Measurements from ENCODE around the gene LAMB4. TPM values are rescaled to one million over a fixed set of nuclear protein-coding genes. Genes with fewer than 3 reads are reported as not detected.

LAMB4 gene
- total RNA-seq, 1 experiment from 2014 or later: not detected

DNA sequence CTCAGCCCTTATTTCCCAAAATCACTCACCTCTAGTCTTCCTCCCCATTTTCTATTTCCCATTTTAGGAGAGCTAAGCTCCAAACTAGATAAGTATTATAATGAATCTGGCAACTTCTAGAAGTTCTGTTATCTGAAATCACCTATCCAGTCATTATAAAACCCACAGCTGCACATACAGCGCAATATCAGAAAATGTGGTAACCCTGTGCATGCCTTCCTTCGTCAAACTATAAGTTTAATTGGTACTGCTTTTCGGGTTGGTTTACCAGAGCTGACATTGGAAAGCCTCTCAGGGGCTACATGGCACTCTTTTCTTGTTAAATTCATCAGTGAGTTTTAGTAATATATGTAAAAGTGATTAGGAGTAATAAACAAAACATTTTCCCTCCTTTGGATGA is 1.6 kb downstream of the LAMB4 start:
- no peak overlapping the region for H3K4me2 ChIP-seq (ENCODE audit: low read depth, low read length, poor library complexity, severe bottlenecking)
- no peaks in the 10 kb centered on the region for H4K20me1 ChIP-seq (ENCODE audit: insufficient read depth, low read depth, low read length)
- H3K4me3 ChIP-seq (ENCODE audit: low read length): no peak overlapping the region
- no peaks in the 10 kb centered on the region for H3K27me3 ChIP-seq (ENCODE audit: low read length)
- no peaks in the 10 kb centered on the region for H3K9me2 ChIP-seq (replicated peaks; ENCODE audit: insufficient read depth, low read length)
- H3K9ac ChIP-seq (ENCODE audit: low read length): no peak overlapping the region
- no peaks in the 10 kb centered on the region for H3K9me3 ChIP-seq (ENCODE audit: low read length)
- H3K36me3 ChIP-seq (ENCODE audit: insufficient read depth, low read length): no peaks in the 10 kb centered on the region
- no peak overlapping the region for H2AFZ ChIP-seq (ENCODE audit: low read length)
- DNase-seq: no peak
- no peaks in the 10 kb centered on the region for H3K79me2 ChIP-seq (ENCODE audit: low read length)
- H3K27ac ChIP-seq (ENCODE audit: low read length): no peak overlapping the region
- no peaks in the 10 kb centered on the region for H3K4me1 ChIP-seq (ENCODE audit: low read length)

DNA sequence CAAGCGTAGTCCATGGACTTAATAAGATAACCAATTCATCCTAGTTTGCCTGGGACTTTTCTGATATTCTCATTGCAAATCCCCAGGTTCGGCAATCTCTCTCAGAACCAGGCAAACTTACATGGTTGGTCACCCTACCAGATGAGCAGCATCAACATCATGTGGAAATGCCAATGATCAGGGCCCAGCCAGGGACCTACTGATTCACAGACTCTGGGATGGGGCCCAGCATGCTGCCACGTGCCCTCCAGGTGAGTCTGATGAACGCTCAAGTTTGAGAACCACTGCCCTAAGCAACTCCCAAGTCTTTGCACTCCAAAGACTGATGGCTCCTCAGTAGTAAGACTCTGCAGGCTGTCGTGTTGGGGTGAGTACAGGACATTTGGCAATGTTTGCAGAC is 2.7 kb downstream of the LAMB4 start:
- no peaks in the 10 kb centered on the region for H3K27me3 ChIP-seq (ENCODE audit: low read length)
- no peak overlapping the region for H3K9ac ChIP-seq (ENCODE audit: low read length)
- H3K4me1 ChIP-seq (ENCODE audit: low read length): no peaks in the 10 kb centered on the region
- no peaks in the 10 kb centered on the region for H3K79me2 ChIP-seq (ENCODE audit: low read length)
- H4K20me1 ChIP-seq (ENCODE audit: insufficient read depth, low read depth, low read length): no peaks in the 10 kb centered on the region
- H3K36me3 ChIP-seq (ENCODE audit: insufficient read depth, low read length): no peaks in the 10 kb centered on the region
- no peaks in the 10 kb centered on the region for H3K9me2 ChIP-seq (replicated peaks; ENCODE audit: insufficient read depth, low read length)
- H2AFZ ChIP-seq (ENCODE audit: low read length): no peak overlapping the region
- no peak overlapping the region for H3K4me2 ChIP-seq (ENCODE audit: low read depth, low read length, poor library complexity, severe bottlenecking)
- no peak overlapping the region for H3K4me3 ChIP-seq (ENCODE audit: low read length)
- H3K27ac ChIP-seq (ENCODE audit: low read length): no peak overlapping the region
- no peak for DNase-seq
- no peaks in the 10 kb centered on the region for H3K9me3 ChIP-seq (ENCODE audit: low read length)

DNA sequence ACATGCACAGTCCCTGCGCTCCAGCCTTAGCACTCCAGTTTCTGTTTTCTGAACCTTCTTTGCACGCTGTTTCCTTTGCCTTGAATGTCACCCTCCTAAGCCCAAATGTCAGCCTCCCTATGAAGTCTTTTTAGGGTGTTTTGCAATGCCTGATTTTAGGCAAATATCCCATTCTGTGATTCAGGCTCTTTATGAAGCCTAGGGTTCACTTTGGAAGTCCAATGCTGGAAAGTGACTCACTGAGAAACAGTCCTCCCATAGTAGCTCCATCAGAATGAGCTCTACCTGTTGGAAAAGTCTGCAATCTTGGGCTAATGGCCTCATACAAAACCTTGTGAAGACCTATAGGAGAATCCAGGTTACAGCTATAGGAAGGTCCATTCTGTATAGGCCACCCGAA is 5.3 kb downstream of the LAMB4 start:
- Histone ChIP-seq H3K27ac (ENCODE audit: low read length) (no peak overlapping the region), H3K27me3 (ENCODE audit: low read length) (no peaks in the 10 kb centered on the region), H3K9me3 (ENCODE audit: low read length) (no peaks in the 10 kb centered on the region), H3K9ac (ENCODE audit: low read length) (no peak overlapping the region), H3K9me2 (replicated peaks; ENCODE audit: insufficient read depth, low read length) (no peaks in the 10 kb centered on the region), H3K36me3 (ENCODE audit: insufficient read depth, low read length) (no peaks in the 10 kb centered on the region), H3K79me2 (ENCODE audit: low read length) (no peaks in the 10 kb centered on the region), H3K4me2 (ENCODE audit: low read depth, low read length, poor library complexity, severe bottlenecking) (no peak overlapping the region), H3K4me1 (ENCODE audit: low read length) (no peaks in the 10 kb centered on the region), H3K4me3 (ENCODE audit: low read length) (no peak overlapping the region), H4K20me1 (ENCODE audit: insufficient read depth, low read depth, low read length) (no peaks in the 10 kb centered on the region), H2AFZ (ENCODE audit: low read length) (no peak overlapping the region)
- DNase-seq: no peak

DNA sequence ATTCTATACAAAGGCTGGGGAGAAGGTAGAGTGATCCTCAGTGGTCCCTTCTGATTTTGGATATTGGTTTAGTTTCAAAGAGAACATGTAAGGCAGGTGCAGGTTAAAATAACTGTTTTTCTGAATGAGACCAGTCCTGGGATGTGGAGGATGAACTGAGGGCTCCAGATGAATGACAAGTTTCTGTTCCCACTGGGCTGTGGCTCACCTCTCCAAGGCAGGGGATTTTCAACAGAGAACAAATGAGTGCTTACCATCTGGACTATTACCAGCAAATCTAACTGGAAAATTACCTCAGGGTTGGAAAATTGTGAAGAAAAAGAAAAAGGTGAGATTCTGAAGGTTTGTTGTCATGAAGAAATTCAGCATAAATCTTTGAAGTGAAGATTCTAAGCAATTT is 8.0 kb downstream of the LAMB4 start:
- Histone ChIP-seq H3K27me3 (ENCODE audit: low read length) (no peaks in the 10 kb centered on the region), H3K9me2 (replicated peaks; ENCODE audit: insufficient read depth, low read length) (no peaks in the 10 kb centered on the region)

DNA sequence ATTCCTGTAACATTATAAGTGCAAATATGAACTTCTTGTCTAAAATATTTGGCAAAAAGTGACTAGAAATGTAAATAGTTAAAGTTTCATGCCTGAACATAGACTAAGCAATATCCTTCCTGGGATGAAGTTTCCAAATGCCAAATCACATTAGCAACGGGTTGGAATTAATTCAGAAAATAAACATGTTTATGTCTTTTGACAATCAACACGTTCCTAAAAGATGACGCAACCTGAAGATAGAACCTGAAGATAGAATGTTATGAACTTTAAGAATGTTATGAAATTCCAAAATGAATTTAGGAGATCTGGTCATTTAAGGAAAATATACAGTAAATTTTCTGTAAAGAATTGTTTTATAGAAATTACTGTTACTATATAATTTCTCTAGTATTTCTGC is 9.2 kb downstream of the LAMB4 start:
- Histone ChIP-seq H3K9me3 (ENCODE audit: low read length) (no peaks in the 10 kb centered on the region), H3K79me2 (ENCODE audit: low read length) (no peaks in the 10 kb centered on the region), H3K4me2 (ENCODE audit: low read depth, low read length, poor library complexity, severe bottlenecking) (no peak overlapping the region), H3K4me3 (ENCODE audit: low read length) (no peak overlapping the region), H3K9ac (ENCODE audit: low read length) (no peak overlapping the region), H3K27ac (ENCODE audit: low read length) (no peak overlapping the region), H3K27me3 (ENCODE audit: low read length) (no peaks in the 10 kb centered on the region), H3K36me3 (ENCODE audit: insufficient read depth, low read length) (no peaks in the 10 kb centered on the region), H4K20me1 (ENCODE audit: insufficient read depth, low read depth, low read length) (no peaks in the 10 kb centered on the region), H2AFZ (ENCODE audit: low read length) (no peak overlapping the region), H3K9me2 (replicated peaks; ENCODE audit: insufficient read depth, low read length) (no peaks in the 10 kb centered on the region), H3K4me1 (ENCODE audit: low read length) (no peaks in the 10 kb centered on the region)
- no peak for DNase-seq

More for the DNA sequence above, 8.0 kb downstream of the LAMB4 start:
- Histone ChIP-seq H3K27ac (ENCODE audit: low read length) (no peak overlapping the region), H4K20me1 (ENCODE audit: insufficient read depth, low read depth, low read length) (no peaks in the 10 kb centered on the region), H3K4me3 (ENCODE audit: low read length) (no peak overlapping the region), H3K4me2 (ENCODE audit: low read depth, low read length, poor library complexity, severe bottlenecking) (no peak overlapping the region), H3K9me3 (ENCODE audit: low read length) (no peaks in the 10 kb centered on the region), H3K36me3 (ENCODE audit: insufficient read depth, low read length) (no peaks in the 10 kb centered on the region), H3K9ac (ENCODE audit: low read length) (no peak overlapping the region), H3K79me2 (ENCODE audit: low read length) (no peaks in the 10 kb centered on the region), H3K4me1 (ENCODE audit: low read length) (no peaks in the 10 kb centered on the region), H2AFZ (ENCODE audit: low read length) (no peak overlapping the region)
- no peak for DNase-seq

DNA sequence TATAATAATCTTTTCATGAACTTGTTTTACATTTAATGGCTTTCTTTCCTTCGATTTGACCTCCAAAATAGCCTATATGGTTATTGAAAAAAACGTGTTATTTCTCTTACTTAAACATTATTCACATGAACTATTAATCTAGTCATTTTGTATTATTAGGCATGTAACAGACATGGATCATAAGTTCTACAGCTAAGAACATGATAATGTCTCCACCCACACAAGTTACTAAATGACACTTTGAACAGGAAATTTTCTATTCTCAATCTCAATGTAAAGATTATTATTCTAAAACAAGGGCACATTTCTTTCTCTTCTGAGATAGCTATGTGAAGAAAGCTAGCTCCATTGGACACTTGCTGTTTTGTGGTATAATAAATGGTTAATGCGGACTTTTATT is 10.0 kb downstream of the LAMB4 start:
- no peak overlapping the region for H2AFZ ChIP-seq (ENCODE audit: low read length)
- H3K9me2 ChIP-seq (replicated peaks; ENCODE audit: insufficient read depth, low read length): no peaks in the 10 kb centered on the region
- H3K4me2 ChIP-seq (ENCODE audit: low read depth, low read length, poor library complexity, severe bottlenecking): no peak overlapping the region
- no peaks in the 10 kb centered on the region for H3K36me3 ChIP-seq (ENCODE audit: insufficient read depth, low read length)
- no peak for DNase-seq
- no peaks in the 10 kb centered on the region for H3K79me2 ChIP-seq (ENCODE audit: low read length)
- no peaks in the 10 kb centered on the region for H4K20me1 ChIP-seq (ENCODE audit: insufficient read depth, low read depth, low read length)
- no peaks in the 10 kb centered on the region for H3K27me3 ChIP-seq (ENCODE audit: low read length)
- no peak overlapping the region for H3K27ac ChIP-seq (ENCODE audit: low read length)
- no peak overlapping the region for H3K4me3 ChIP-seq (ENCODE audit: low read length)
- no peaks in the 10 kb centered on the region for H3K9me3 ChIP-seq (ENCODE audit: low read length)
- no peaks in the 10 kb centered on the region for H3K4me1 ChIP-seq (ENCODE audit: low read length)
- no peak overlapping the region for H3K9ac ChIP-seq (ENCODE audit: low read length)

DNA sequence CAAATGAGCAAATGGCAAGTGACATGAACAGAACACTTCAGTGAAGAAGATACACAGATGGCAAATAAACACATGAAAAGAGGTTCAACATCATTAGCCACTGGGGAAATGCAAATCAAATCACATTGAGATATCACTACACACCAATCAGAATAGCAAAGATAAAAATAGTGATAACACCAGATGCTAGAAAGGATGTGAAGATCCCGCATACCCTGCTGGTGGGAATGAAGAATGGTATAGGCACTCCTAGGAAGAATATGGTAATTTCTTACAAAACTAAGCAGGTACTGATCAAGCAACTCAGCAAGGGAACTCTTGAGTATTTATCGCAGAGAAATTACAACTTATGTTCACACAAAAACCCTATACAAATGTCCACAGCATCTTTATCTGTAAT is 11.2 kb downstream of the LAMB4 start:
- Histone ChIP-seq H3K27me3 (ENCODE audit: low read length) (no peaks in the 10 kb centered on the region), H3K27ac (ENCODE audit: low read length) (no peak overlapping the region), H3K36me3 (ENCODE audit: insufficient read depth, low read length) (no peaks in the 10 kb centered on the region), H3K79me2 (ENCODE audit: low read length) (no peaks in the 10 kb centered on the region), H3K4me3 (ENCODE audit: low read length) (no peak overlapping the region), H3K4me1 (ENCODE audit: low read length) (no peaks in the 10 kb centered on the region), H3K9ac (ENCODE audit: low read length) (no peak overlapping the region), H2AFZ (ENCODE audit: low read length) (no peak overlapping the region), H3K9me3 (ENCODE audit: low read length) (no peaks in the 10 kb centered on the region), H3K4me2 (ENCODE audit: low read depth, low read length, poor library complexity, severe bottlenecking) (no peak overlapping the region), H4K20me1 (ENCODE audit: insufficient read depth, low read depth, low read length) (no peaks in the 10 kb centered on the region), H3K9me2 (replicated peaks; ENCODE audit: insufficient read depth, low read length) (no peaks in the 10 kb centered on the region)
- DNase-seq: no peak

DNA sequence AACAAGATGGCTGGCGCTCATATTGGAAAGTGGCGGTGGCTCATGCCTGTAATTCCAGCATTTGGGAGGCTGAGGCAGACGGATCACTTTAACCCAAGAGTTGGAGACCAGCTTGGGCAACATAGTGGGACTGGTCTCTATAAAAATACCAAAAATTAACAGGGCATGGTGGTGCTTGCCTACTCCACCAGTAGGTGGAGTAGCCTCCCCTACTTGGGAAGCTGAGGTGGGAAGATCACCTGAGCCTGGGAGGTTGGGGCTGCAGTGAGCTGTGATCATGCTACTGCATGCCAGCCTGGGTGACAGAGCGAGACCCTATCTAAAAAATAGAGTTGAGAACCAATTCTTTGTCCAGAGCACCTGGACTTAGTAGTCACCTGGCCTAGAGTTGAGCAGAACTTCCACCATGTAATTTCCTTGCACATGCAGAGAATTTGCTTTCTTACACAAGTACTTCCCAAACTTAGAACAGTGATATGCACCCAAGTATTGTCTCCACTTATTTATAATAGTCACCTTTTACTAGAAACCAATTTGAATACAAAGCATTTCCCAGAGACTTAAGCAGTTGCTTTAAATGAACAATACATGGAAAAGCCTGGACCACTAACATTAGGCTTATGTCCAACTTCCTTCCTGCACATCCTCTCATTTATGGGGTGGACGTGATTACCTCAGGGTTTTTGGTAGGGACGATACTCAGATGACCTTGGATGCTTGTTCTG is 15.9 kb downstream of the LAMB4 start:
- DNase-seq: peak; percentile 67
- Histone ChIP-seq H3K9me3 (ENCODE audit: low read length) (no peaks in the 10 kb centered on the region), H3K4me2 (ENCODE audit: low read depth, low read length, poor library complexity, severe bottlenecking) (no peak overlapping the region), H3K27me3 (ENCODE audit: low read length) (no peaks in the 10 kb centered on the region), H3K36me3 (ENCODE audit: insufficient read depth, low read length) (no peaks in the 10 kb centered on the region), H4K20me1 (ENCODE audit: insufficient read depth, low read depth, low read length) (no peaks in the 10 kb centered on the region), H3K4me1 (ENCODE audit: low read length) (no peaks in the 10 kb centered on the region), H2AFZ (ENCODE audit: low read length) (no peak overlapping the region), H3K9ac (ENCODE audit: low read length) (no peak overlapping the region), H3K27ac (ENCODE audit: low read length) (no peak overlapping the region), H3K4me3 (ENCODE audit: low read length) (no peak overlapping the region), H3K79me2 (ENCODE audit: low read length) (no peaks in the 10 kb centered on the region), H3K9me2 (replicated peaks; ENCODE audit: insufficient read depth, low read length) (no peaks in the 10 kb centered on the region)
